WTC11 (cell line): ENCODE measurements around the gene WARS2. TPM values are rescaled to one million over a fixed set of nuclear protein-coding genes. Genes with fewer than 3 reads are reported as not detected.
"Not testable (repeated sequence)": the region's sequence is repeated elsewhere in the genome, so short reads cannot be mapped to it uniquely, and the experiment has no call there.

ENCODE experiments used
- ATAC-seq: fragments of 200-7000 bp; cut with Tn5 transposase; 2 replicates; pipeline ENCODE4 v1.10.0; 2021; ENCODE audit warnings: mild to moderate bottlenecking, moderate library complexity
- CTCF ChIA-PET: fragments of 300-600 bp; sonication (Branson Sonifier 250); formaldehyde crosslinking; loops from one replicate; lab custom pipeline; 2021; ENCODE audit warnings: antibody characterized with exemption; lab: Charles Lee
- POLR2A ChIA-PET: fragments of 350-600 bp; sonication (Branson Sonifier 250); formaldehyde crosslinking; loops from one replicate; lab custom pipeline; 2021; ENCODE audit warnings: antibody characterized with exemption; lab: Charles Lee
- DNase-seq: peaks from one replicate; pipeline ENCODE4 v3.0.0; 2021; ENCODE audit warnings: low spot score
- H3K27ac Mint-ChIP-seq: 2 replicates; pipeline ENCODE4 v1.8.0; 2021; ENCODE audit warnings: mixed read lengths
- H3K27me3 Mint-ChIP-seq: 2 replicates; pipeline ENCODE4 v1.8.0; 2021; ENCODE audit warnings: low read depth, mild to moderate bottlenecking, moderate library complexity, mixed read lengths
- H3K36me3 Mint-ChIP-seq: 2 replicates; pipeline ENCODE4 v1.8.0; 2021; ENCODE audit warnings: mixed read lengths
- H3K4me1 Mint-ChIP-seq: 2 replicates; pipeline ENCODE4 v1.8.0; 2022; ENCODE audit warnings: mixed read lengths
- H3K4me3 Mint-ChIP-seq: 2 replicates; pipeline ENCODE4 v1.8.0; 2021; ENCODE audit warnings: mild to moderate bottlenecking, moderate library complexity, mixed read lengths
- H3K9me3 Mint-ChIP-seq: 2 replicates; pipeline ENCODE4 v1.8.0; 2021; ENCODE audit warnings: mixed read lengths
- ELF4 ChIP-seq: sonication (generic); formaldehyde crosslinking; IDR thresholded peaks from 2 replicates; pipeline ENCODE4 v1.8.1; 2022; ENCODE audit warnings: low read depth, mild to moderate bottlenecking, moderate library complexity, missing genetic modification reagents
- ESRRA ChIP-seq: sonication (generic); formaldehyde crosslinking; IDR thresholded peaks from 2 replicates; pipeline ENCODE4 v1.8.1; 2022; ENCODE audit warnings: mild to moderate bottlenecking, missing genetic modification reagents, borderline replicate concordance
- FOXK1 ChIP-seq: sonication (generic); formaldehyde crosslinking; IDR thresholded peaks from 2 replicates; pipeline ENCODE4 v1.8.0; 2022; ENCODE audit warnings: mild to moderate bottlenecking, moderate library complexity, missing genetic modification reagents
- IRF2 ChIP-seq: sonication (generic); formaldehyde crosslinking; IDR thresholded peaks from 2 replicates; pipeline ENCODE4 v1.8.0; 2022; ENCODE audit warnings: low read depth, missing genetic modification reagents, borderline replicate concordance
- KAT7 ChIP-seq: sonication (generic); formaldehyde crosslinking; IDR thresholded peaks from 2 replicates; pipeline ENCODE4 v1.8.1; 2023; ENCODE audit warnings: missing genetic modification reagents, mild to moderate bottlenecking, borderline replicate concordance
- MYBL2 ChIP-seq: sonication (generic); formaldehyde crosslinking; IDR thresholded peaks from 2 replicates; pipeline ENCODE4 v1.8.1; 2023; ENCODE audit warnings: mild to moderate bottlenecking, moderate library complexity, missing genetic modification reagents
- NFE2L1 ChIP-seq: sonication (generic); formaldehyde crosslinking; IDR thresholded peaks from 2 replicates; pipeline ENCODE4 v1.8.1; 2023; ENCODE audit warnings: missing genetic modification reagents
- NR2C2 ChIP-seq: sonication (generic); formaldehyde crosslinking; IDR thresholded peaks from 2 replicates; pipeline ENCODE4 v1.8.0; 2022; ENCODE audit warnings: mild to moderate bottlenecking, missing genetic modification reagents
- PRRX2 ChIP-seq: fragments of 250-450 bp; sonication (Bioruptor Pico); IDR thresholded peaks from 2 replicates; pipeline ENCODE4 v1.8.0; 2021; ENCODE audit warnings: mild to moderate bottlenecking
- RORB ChIP-seq: fragments of 250-450 bp; sonication (Bioruptor Pico); IDR thresholded peaks from 2 replicates; pipeline ENCODE4 v1.9.0; 2021; ENCODE audit warnings: mild to moderate bottlenecking
- SOX15 ChIP-seq: fragments of 250-450 bp; sonication (Bioruptor Pico); IDR thresholded peaks from 2 replicates; pipeline ENCODE4 v1.9.0; 2021; ENCODE audit warnings: mild to moderate bottlenecking
- total RNA-seq: library from RNA; stranded (reverse); gene quantifications from 3 replicates; pipeline ENCODE4 v1.2.3, GENCODE V29; 2021
- TF ChIP-seq, protein P1 (sequence below): sonication (generic); formaldehyde crosslinking; IDR thresholded peaks from 2 replicates; pipeline ENCODE4 v1.8.0; 2022; ENCODE audit warnings: mild to moderate bottlenecking, missing genetic modification reagents
- TF ChIP-seq, protein P2 (sequence below): sonication (generic); formaldehyde crosslinking; IDR thresholded peaks from 2 replicates; pipeline ENCODE4 v1.8.0; 2023; ENCODE audit warnings: missing genetic modification reagents, mild to moderate bottlenecking, borderline replicate concordance
- TF ChIP-seq, protein P3 (sequence below): sonication (generic); formaldehyde crosslinking; IDR thresholded peaks from 2 replicates; pipeline ENCODE4 v1.8.1; 2023; ENCODE audit warnings: mild to moderate bottlenecking, missing genetic modification reagents, moderate library complexity

Gene WARS2
- total RNA-seq, 1 experiment from 2014 or later: 9.3 TPM

DNA sequence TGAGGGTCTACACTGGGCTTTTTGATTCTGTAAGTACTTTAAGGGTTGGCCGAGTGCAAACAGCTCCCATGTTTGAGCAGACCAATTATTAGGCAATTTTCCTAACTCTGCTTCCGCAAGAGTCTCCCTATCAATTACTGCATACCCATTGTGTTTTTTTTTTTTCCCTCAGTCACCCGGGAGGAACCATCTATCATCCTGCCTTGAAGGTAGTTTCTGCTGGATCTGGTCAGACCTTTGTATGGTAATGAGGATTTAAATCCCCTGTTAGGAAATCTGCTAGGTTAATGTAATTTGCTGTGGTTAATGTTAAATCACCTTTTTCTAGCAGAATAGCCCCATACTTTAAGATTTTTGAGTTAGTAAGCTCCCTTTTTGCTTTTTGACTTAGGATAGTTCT lies 40.8 kb upstream of the WARS2 start (continued):
- TF ChIP-seq RORB: no peak
- no peak for TF ChIP-seq SOX15 (CRISPR knock-in tag)

DNA sequence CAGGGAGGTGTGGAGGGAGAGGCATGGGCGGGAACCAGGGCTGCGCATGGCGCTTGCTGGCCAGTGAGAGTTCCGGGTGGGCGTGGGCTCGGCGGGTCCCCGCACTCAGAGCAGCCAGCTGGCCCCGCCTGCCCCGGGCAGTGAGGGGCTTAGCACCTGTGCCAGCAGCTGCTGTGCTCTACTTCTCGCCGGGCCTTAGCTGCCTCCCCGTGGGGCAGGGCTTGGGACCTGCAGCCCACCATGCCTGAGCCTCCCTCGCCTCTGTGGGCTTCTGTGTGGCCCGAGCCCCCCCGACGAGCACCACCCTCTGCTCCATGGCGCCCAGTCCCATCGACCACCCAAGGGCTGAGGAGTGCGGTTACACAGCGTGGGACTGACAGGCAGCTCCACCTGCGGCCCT lies 38.6 kb upstream of the WARS2 start:
- POLR2A ChIA-PET: no interaction called here
- DNase-seq (no peak), ATAC-seq (no peak)
- H3K4me1 Mint-ChIP-seq: peaks cover 7% of the 10 kb centered on the region
- peaks cover 28% of the 10 kb centered on the region for H3K36me3 Mint-ChIP-seq
- TF ChIP-seq IRF2 (no peak), PRRX2 (no peak), ELF4 (CRISPR knock-in tag) (no peak), KAT7 (no peak), FOXK1 (CRISPR knock-in tag) (no peak), ESRRA (no peak)
- TF ChIP-seq, protein P1, sequence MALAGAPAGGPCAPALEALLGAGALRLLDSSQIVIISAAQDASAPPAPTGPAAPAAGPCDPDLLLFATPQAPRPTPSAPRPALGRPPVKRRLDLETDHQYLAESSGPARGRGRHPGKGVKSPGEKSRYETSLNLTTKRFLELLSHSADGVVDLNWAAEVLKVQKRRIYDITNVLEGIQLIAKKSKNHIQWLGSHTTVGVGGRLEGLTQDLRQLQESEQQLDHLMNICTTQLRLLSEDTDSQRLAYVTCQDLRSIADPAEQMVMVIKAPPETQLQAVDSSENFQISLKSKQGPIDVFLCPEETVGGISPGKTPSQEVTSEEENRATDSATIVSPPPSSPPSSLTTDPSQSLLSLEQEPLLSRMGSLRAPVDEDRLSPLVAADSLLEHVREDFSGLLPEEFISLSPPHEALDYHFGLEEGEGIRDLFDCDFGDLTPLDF (CRISPR knock-in tag): no peak
- TF ChIP-seq, protein P2, sequence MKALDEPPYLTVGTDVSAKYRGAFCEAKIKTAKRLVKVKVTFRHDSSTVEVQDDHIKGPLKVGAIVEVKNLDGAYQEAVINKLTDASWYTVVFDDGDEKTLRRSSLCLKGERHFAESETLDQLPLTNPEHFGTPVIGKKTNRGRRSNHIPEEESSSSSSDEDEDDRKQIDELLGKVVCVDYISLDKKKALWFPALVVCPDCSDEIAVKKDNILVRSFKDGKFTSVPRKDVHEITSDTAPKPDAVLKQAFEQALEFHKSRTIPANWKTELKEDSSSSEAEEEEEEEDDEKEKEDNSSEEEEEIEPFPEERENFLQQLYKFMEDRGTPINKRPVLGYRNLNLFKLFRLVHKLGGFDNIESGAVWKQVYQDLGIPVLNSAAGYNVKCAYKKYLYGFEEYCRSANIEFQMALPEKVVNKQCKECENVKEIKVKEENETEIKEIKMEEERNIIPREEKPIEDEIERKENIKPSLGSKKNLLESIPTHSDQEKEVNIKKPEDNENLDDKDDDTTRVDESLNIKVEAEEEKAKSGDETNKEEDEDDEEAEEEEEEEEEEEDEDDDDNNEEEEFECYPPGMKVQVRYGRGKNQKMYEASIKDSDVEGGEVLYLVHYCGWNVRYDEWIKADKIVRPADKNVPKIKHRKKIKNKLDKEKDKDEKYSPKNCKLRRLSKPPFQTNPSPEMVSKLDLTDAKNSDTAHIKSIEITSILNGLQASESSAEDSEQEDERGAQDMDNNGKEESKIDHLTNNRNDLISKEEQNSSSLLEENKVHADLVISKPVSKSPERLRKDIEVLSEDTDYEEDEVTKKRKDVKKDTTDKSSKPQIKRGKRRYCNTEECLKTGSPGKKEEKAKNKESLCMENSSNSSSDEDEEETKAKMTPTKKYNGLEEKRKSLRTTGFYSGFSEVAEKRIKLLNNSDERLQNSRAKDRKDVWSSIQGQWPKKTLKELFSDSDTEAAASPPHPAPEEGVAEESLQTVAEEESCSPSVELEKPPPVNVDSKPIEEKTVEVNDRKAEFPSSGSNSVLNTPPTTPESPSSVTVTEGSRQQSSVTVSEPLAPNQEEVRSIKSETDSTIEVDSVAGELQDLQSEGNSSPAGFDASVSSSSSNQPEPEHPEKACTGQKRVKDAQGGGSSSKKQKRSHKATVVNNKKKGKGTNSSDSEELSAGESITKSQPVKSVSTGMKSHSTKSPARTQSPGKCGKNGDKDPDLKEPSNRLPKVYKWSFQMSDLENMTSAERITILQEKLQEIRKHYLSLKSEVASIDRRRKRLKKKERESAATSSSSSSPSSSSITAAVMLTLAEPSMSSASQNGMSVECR (CRISPR knock-in tag): no peak
- TF ChIP-seq, all 79 proteins: peak for 0
- Mint-ChIP-seq H3K27me3 (peaks cover 34% of the 10 kb centered on the region), H3K27ac (no peak overlapping the region), H3K9me3 (peaks cover 27% of the 10 kb centered on the region), H3K4me3 (no peak overlapping the region)
- CTCF ChIA-PET: interaction anchor here (0.9 kb wide), 1 partner anchor 96 kb away, joined by 3 read pairs; no protein-coding TSS in a partner anchor

DNA sequence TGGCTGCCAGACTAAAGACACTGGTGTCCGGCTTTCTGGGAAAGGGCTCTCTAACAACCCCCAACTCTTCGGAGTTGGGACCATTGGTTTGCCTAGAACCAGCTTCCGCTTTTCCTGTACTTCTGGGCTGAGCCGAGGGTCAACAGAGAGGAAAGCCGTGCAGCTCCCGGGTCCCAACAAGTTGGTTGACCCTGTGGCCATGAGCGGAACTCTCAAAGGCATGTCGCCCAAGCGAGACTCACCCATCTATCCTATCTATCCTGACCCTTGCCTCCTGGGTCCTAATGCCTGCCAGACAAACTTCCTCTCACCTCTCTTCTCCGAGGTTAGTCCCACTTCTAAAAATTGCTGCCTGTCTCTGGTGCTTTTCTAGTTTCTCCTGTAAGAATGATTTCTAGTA lies 32.5 kb upstream of the WARS2 start:
- ATAC-seq, H3K27ac Mint-ChIP-seq, POLR2A ChIA-PET: not testable (repeated sequence)
- Mint-ChIP-seq H3K4me3 (peak overlapping the region; percentile 47; the same call in 1 of the 2 replicates), H3K27me3 (peaks cover 41% of the 10 kb centered on the region), H3K4me1 (peaks cover 25% of the 10 kb centered on the region), H3K9me3 (peaks cover 30% of the 10 kb centered on the region), H3K36me3 (peaks cover 34% of the 10 kb centered on the region)
- CTCF ChIA-PET: interaction anchor here (0.6 kb wide), 1 partner anchor 412 kb away, joined by 3 read pairs; no protein-coding TSS in a partner anchor
- peak; percentile 41 for DNase-seq

DNA sequence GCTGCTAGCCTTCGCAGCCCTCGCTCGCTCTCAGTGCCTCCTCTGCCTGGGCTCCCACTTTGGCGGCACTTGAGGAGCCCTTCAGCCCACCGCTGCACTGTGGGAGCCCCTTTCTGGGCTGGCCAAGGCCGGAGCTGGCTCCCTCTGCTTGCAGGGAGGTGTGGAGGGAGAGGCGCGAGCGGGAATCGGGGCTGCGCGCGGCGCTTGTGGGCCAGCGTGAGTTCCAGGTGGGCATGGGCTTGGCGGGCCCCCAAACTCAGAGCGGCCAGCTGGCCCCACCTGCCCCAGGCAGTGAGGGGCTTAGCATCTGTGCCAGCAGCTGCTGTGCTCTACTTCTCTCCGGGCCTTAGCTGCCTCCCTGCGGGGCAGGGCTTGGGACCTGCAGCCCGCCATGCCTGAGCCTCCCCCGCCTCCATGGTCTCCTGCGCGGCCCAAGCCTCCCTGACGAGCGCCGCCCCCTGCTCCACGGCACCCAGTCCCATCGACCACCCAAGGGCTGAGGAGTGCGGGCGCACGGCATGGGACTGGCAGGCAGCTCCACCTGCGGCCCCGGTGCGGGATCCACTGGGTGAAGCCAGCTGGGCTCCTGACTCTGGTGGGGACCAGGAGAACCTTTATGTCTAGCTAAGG lies 31.0 kb upstream of the WARS2 start:
- CTCF ChIA-PET: interaction anchor here (1.5 kb wide), 1 partner anchor 31 kb away, joined by 6 read pairs; the partner anchor contains the start of gene WARS2
- POLR2A ChIA-PET, H3K4me3 Mint-ChIP-seq, H3K27ac Mint-ChIP-seq, ATAC-seq, DNase-seq: not testable (repeated sequence)
- peaks cover 34% of the 10 kb centered on the region for H3K36me3 Mint-ChIP-seq
- H3K27me3 Mint-ChIP-seq: peaks cover 33% of the 10 kb centered on the region
- peaks cover 23% of the 10 kb centered on the region for H3K9me3 Mint-ChIP-seq
- peaks cover 25% of the 10 kb centered on the region for H3K4me1 Mint-ChIP-seq

DNA sequence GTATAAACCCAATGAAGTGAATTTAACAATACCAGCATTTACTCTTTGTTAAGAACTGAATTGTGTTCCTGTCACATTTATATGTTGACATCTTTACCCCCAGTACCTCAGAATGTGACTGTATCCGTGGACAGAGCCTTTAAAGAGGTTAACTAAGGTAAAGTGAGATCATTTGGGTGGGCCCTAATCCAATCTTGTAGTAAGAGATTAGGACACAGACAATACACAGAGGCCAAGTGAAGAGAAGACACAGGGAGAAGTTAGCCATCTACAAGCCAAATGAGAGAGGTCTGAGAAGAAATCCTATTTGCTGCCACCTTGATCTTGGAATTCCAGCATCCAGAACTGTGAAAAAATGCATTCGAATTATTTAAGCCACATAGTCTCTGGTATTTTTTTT lies 22.9 kb upstream of the WARS2 start:
- DNase-seq: no peak
- no peak for ATAC-seq
- H3K4me3 Mint-ChIP-seq: no peak overlapping the region
- peaks cover 25% of the 10 kb centered on the region for H3K36me3 Mint-ChIP-seq
- H3K4me1 Mint-ChIP-seq: no peaks in the 10 kb centered on the region
- TF ChIP-seq MYBL2 (CRISPR knock-in tag): no peak
- no peak for TF ChIP-seq NR2C2
- TF ChIP-seq, protein P3, sequence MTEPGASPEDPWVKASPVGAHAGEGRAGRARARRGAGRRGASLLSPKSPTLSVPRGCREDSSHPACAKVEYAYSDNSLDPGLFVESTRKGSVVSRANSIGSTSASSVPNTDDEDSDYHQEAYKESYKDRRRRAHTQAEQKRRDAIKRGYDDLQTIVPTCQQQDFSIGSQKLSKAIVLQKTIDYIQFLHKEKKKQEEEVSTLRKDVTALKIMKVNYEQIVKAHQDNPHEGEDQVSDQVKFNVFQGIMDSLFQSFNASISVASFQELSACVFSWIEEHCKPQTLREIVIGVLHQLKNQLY (CRISPR knock-in tag): no peak
- TF ChIP-seq IRF2: no peak
- TF ChIP-seq NFE2L1 (CRISPR knock-in tag): no peak
- H3K9me3 Mint-ChIP-seq: peaks cover 6% of the 10 kb centered on the region
- H3K27ac Mint-ChIP-seq: no peak overlapping the region
- POLR2A ChIA-PET: no interaction called here
- H3K27me3 Mint-ChIP-seq: no peaks in the 10 kb centered on the region
- CTCF ChIA-PET: no interaction called here
